Caco-2 (cell line): Measurements from ENCODE around the gene GJA5. TPM values are rescaled to one million over a fixed set of nuclear protein-coding genes. Genes with fewer than 3 reads are reported as not detected.

Experiments used
- BruUV-seq: library from RNA; stranded (reverse); fragments of 400-500 nt; replicated peaks from 2 replicates; lab custom pipeline; 2021; lab: Mats Ljungman, UMichigan
- CTCF ChIA-PET: fragments of 300-600 bp; sonication (Branson Sonifier 250); formaldehyde crosslinking; loops from one replicate; lab custom pipeline; 2022; ENCODE audit warnings: antibody characterized with exemption; lab: Charles Lee
- POLR2A ChIA-PET: fragments of 300-600 bp; sonication (Branson Sonifier 250); formaldehyde crosslinking; loops from one replicate; lab custom pipeline; 2022; ENCODE audit warnings: antibody characterized with exemption; lab: Charles Lee
- DNase-seq, 2 experiments: peaks; one replicate each; pipeline versions ENCODE4 v3.0.0 to v3.0.0-alpha.2; 2020 to 2022
- H3K27me3 ChIP-seq: replicated peaks from 2 replicates; pipeline ENCODE4 v1.6.0; 2011; ENCODE audit warnings: low read length; ENCODE audit not compliant: control insufficient read depth, insufficient read depth
- H3K36me3 ChIP-seq: 2 replicates; pipeline ENCODE4 v1.5.1; 2011; ENCODE audit warnings: low read length; ENCODE audit not compliant: control insufficient read depth, insufficient read depth
- H3K4me1 ChIP-seq: fragments of 250-450 bp; sonication (Bioruptor Pico); 2 replicates; pipeline ENCODE4 v1.5.1; 2020; ENCODE audit warnings: mild to moderate bottlenecking
- H3K4me3 ChIP-seq: 2 replicates; pipeline ENCODE4 v1.5.1; 2011; ENCODE audit warnings: low read depth, mild to moderate bottlenecking, control low read depth, low read length
- H3K9me3 ChIP-seq: fragments of 250-450 bp; sonication (Bioruptor Pico); 2 replicates; pipeline ENCODE4 v1.5.1; 2020; ENCODE audit warnings: mild to moderate bottlenecking, moderate library complexity
- H3K27ac Mint-ChIP-seq: one replicate; pipeline ENCODE4 v1.8.0; 2022; ENCODE audit warnings: mixed read lengths; ENCODE audit not compliant: unreplicated experiment
- H3K27me3 Mint-ChIP-seq: one replicate; pipeline ENCODE4 v1.8.0; 2022; ENCODE audit warnings: mixed read lengths; ENCODE audit not compliant: insufficient read depth, unreplicated experiment
- H3K36me3 Mint-ChIP-seq: one replicate; pipeline ENCODE4 v1.8.0; 2022; ENCODE audit warnings: mild to moderate bottlenecking, mixed read lengths; ENCODE audit not compliant: insufficient read depth, unreplicated experiment
- H3K4me1 Mint-ChIP-seq: one replicate; pipeline ENCODE4 v1.8.0; 2022; ENCODE audit warnings: low read depth, mixed read lengths; ENCODE audit not compliant: unreplicated experiment
- H3K4me3 Mint-ChIP-seq: one replicate; pipeline ENCODE4 v1.8.0; 2022; ENCODE audit warnings: mild to moderate bottlenecking, moderate library complexity, mixed read lengths; ENCODE audit not compliant: unreplicated experiment
- H3K9me3 Mint-ChIP-seq: one replicate; pipeline ENCODE4 v1.8.0; 2022; ENCODE audit warnings: mixed read lengths; ENCODE audit not compliant: unreplicated experiment
- CTCF ChIP-seq, 2 experiments: fragments of 200-600 bp in 1 of 2; IDR thresholded peaks; 1 replicate in 1 of 2; 2 replicates in 1 of 2; pipeline versions ENCODE4 v1.5.1 to v1.8.0; 2011 to 2022; ENCODE audit warnings: antibody characterized with exemption in 1 of 2, control low read depth in 1 of 2, inconsistent platforms in 1 of 2, low read depth in 1 of 2, low read length in 1 of 2, mild to moderate bottlenecking in 1 of 2, moderate library complexity in 1 of 2; ENCODE audit not compliant: insufficient read depth in 1 of 2, severe bottlenecking in 1 of 2, unreplicated experiment in 1 of 2
- intact Hi-C: fragments of 100-400 bp; cut with micrococcal nuclease; formaldehyde crosslinking; loops from one replicate; pipeline ENCODE4 v1.10.0; 2022; ENCODE audit not compliant: unreplicated experiment
- total RNA-seq: library from RNA; stranded (reverse); gene quantifications from 2 replicates; pipeline ENCODE4 v1.2.3, GENCODE V29; 2022

GJA5 gene
- total RNA-seq, 1 experiment from 2014 or later = 0.75 TPM

- no peak for TF ChIP-seq CTCF (IDR thresholded peaks at IDR 0.05; ENCODE audit: insufficient read depth in 1 of 2, low read depth in 1 of 2, low read length in 1 of 2, severe bottlenecking in 1 of 2, unreplicated experiment in 1 of 2)
- no peaks in the 10 kb centered on the region for H3K9me3 ChIP-seq
- POLR2A ChIA-PET = no interaction called here
- no peak for DNase-seq
- no peak overlapping the region for H3K4me3 ChIP-seq
- H3K9me3 Mint-ChIP-seq = peaks cover 10% of the 10 kb centered on the region
- no peaks in the 10 kb centered on the region for H3K27me3 Mint-ChIP-seq
- no peaks in the 10 kb centered on the region for H3K36me3 Mint-ChIP-seq
- no TSS peak for BruUV-seq
- CTCF ChIA-PET = no interaction called here
- no peaks in the 10 kb centered on the region for H3K27me3 ChIP-seq
- H3K4me1 ChIP-seq = no peaks in the 10 kb centered on the region; the same call in 1 of the 2 replicates
- H3K36me3 ChIP-seq = no peaks in the 10 kb centered on the region
- no peaks in the 10 kb centered on the region for H3K4me1 Mint-ChIP-seq
- intact Hi-C loops = no loop called here
- H3K4me3 Mint-ChIP-seq = no peak overlapping the region
- no peak overlapping the region for H3K27ac Mint-ChIP-seq
Measured at GRCh38 chr1:147745271-147745670, 15.1 kb downstream of the GJA5 start.

DNA sequence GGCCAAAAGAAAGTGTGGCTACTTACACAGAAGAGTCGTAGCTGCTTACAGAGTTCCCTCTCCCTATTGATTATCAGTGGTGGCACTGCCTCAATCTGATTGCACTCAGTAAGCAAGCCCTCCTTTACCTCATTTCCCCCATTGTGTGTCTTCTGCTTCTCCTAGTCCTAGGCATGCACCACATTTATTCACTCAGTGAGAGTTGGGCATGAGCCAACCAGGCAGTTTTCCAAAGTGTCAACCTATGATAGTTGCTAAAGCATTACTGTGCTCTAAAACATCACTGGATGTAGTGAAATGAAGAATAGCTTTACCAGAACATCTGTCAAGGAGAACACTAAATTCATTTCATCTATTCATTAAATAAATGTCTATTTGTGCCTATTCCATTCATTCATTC lies 19.3 kb downstream of the GJA5 start:
- no peaks in the 10 kb centered on the region for H3K27me3 ChIP-seq
- H3K27me3 Mint-ChIP-seq = no peaks in the 10 kb centered on the region
- intact Hi-C loops = no loop called here
- ChIA-PET POLR2A (no interaction called here), CTCF (no interaction called here)
- no peak for DNase-seq
- no peak overlapping the region for H3K4me3 ChIP-seq
- H3K9me3 Mint-ChIP-seq = peaks cover 4% of the 10 kb centered on the region
- no peaks in the 10 kb centered on the region for H3K4me1 ChIP-seq
- H3K36me3 Mint-ChIP-seq = no peaks in the 10 kb centered on the region
- no peaks in the 10 kb centered on the region for H3K9me3 ChIP-seq
- no peaks in the 10 kb centered on the region for H3K4me1 Mint-ChIP-seq
- H3K36me3 ChIP-seq = no peaks in the 10 kb centered on the region
- no peak overlapping the region for H3K27ac Mint-ChIP-seq
- BruUV-seq = no TSS peak
- H3K4me3 Mint-ChIP-seq = no peak overlapping the region
- TF ChIP-seq CTCF (IDR thresholded peaks at IDR 0.05; ENCODE audit: insufficient read depth in 1 of 2, low read depth in 1 of 2, low read length in 1 of 2, severe bottlenecking in 1 of 2, unreplicated experiment in 1 of 2) = no peak

DNA sequence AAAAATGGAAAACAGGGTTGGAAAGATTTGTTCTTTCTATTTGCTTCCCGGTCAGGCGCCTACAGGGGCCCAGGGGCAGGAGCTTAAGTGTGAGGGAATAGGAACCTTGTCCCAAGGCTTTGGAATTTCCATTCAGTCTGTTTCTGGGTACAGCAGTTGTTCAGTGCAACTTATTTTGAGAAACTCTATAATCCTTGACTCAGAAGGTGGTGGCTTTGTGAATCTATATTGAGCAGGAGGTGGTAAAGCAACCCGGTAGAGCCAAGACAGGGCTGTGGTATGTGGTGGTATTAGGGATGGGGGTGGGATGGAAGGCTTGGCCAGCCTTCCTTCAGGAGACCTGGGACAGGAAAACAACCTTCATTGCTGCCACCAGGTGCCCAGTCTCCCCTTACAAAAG lies 20.0 kb downstream of the GJA5 start:
- Histone ChIP-seq H3K9me3 (no peaks in the 10 kb centered on the region), H3K4me1 (no peaks in the 10 kb centered on the region), H3K36me3 (no peaks in the 10 kb centered on the region), H3K27me3 (no peaks in the 10 kb centered on the region), H3K4me3 (no peak overlapping the region)
- ChIA-PET POLR2A (no interaction called here), CTCF (no interaction called here)
- no peak overlapping the region for H3K27ac Mint-ChIP-seq
- H3K36me3 Mint-ChIP-seq = no peaks in the 10 kb centered on the region
- TF ChIP-seq CTCF (IDR thresholded peaks at IDR 0.05; ENCODE audit: insufficient read depth in 1 of 2, low read depth in 1 of 2, low read length in 1 of 2, severe bottlenecking in 1 of 2, unreplicated experiment in 1 of 2) = no peak
- H3K9me3 Mint-ChIP-seq = peaks cover 4% of the 10 kb centered on the region
- peaks cover 2% of the 10 kb centered on the region for H3K4me1 Mint-ChIP-seq
- H3K4me3 Mint-ChIP-seq = no peak overlapping the region
- DNase-seq = no peak
- no peaks in the 10 kb centered on the region for H3K27me3 Mint-ChIP-seq
- BruUV-seq = no TSS peak
- intact Hi-C loops = no loop called here
